HL-60 (cell line): Measurements from ENCODE around the gene BEND5.

Source experiments
- DNase-seq, 2 experiments: peaks; one replicate each; pipeline ENCODE4 v3.0.0-alpha.2; 2010 to 2020; ENCODE audit warnings: low read depth in 1 of 2, low spot score in 1 of 2
- H3K27ac ChIP-seq: fragments of 250-450 bp; sonication (Bioruptor Pico); replicated peaks from 2 replicates; pipeline ENCODE4 v1.5.1; 2020; ENCODE audit warnings: mild to moderate bottlenecking, moderate library complexity
- H3K27me3 ChIP-seq: fragments of 250-450 bp; sonication (Bioruptor Pico); 2 replicates; pipeline ENCODE4 v1.5.1; 2021; ENCODE audit warnings: mild to moderate bottlenecking, moderate library complexity; ENCODE audit not compliant: insufficient read depth, poor library complexity, severe bottlenecking
- H3K4me3 ChIP-seq: replicated peaks from 2 replicates; pipeline ENCODE4 v1.5.1; 2011; ENCODE audit warnings: mild to moderate bottlenecking, control low read depth, low read length; ENCODE audit not compliant: insufficient read depth
- GABPA ChIP-seq: IDR thresholded peaks from 2 replicates; pipeline ENCODE4 v1.6.1; 2012; ENCODE audit warnings: low read depth
- POLR2AphosphoS5 ChIP-seq: IDR thresholded peaks from 2 replicates; pipeline ENCODE4 v1.6.1; 2012; ENCODE audit warnings: low read depth
- SPI1 ChIP-seq: IDR thresholded peaks from 2 replicates; pipeline ENCODE4 v1.6.1; 2012; ENCODE audit warnings: low read depth, mild to moderate bottlenecking, borderline replicate concordance
- long read RNA-seq: library from polyadenylated mRNA; unstranded; transcript quantifications from one replicate; pipeline ENCODE4 v2.0.0, GENCODE V29; 2020
- TF ChIP-seq, protein P1 (sequence below): IDR thresholded peaks from 2 replicates; pipeline ENCODE4 v1.6.1; 2012; ENCODE audit warnings: low read depth; ENCODE audit not compliant: insufficient replicate concordance
- TF ChIP-seq, protein P2 (sequence below): IDR thresholded peaks from one replicate; pipeline ENCODE4 v1.5.1; 2011; ENCODE audit warnings: low read length, control low read depth, inconsistent platforms; ENCODE audit not compliant: insufficient read depth

Gene BEND5, protein sequence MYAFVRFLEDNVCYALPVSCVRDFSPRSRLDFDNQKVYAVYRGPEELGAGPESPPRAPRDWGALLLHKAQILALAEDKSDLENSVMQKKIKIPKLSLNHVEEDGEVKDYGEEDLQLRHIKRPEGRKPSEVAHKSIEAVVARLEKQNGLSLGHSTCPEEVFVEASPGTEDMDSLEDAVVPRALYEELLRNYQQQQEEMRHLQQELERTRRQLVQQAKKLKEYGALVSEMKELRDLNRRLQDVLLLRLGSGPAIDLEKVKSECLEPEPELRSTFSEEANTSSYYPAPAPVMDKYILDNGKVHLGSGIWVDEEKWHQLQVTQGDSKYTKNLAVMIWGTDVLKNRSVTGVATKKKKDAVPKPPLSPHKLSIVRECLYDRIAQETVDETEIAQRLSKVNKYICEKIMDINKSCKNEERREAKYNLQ
- long read RNA-seq: 0 reads

DNA sequence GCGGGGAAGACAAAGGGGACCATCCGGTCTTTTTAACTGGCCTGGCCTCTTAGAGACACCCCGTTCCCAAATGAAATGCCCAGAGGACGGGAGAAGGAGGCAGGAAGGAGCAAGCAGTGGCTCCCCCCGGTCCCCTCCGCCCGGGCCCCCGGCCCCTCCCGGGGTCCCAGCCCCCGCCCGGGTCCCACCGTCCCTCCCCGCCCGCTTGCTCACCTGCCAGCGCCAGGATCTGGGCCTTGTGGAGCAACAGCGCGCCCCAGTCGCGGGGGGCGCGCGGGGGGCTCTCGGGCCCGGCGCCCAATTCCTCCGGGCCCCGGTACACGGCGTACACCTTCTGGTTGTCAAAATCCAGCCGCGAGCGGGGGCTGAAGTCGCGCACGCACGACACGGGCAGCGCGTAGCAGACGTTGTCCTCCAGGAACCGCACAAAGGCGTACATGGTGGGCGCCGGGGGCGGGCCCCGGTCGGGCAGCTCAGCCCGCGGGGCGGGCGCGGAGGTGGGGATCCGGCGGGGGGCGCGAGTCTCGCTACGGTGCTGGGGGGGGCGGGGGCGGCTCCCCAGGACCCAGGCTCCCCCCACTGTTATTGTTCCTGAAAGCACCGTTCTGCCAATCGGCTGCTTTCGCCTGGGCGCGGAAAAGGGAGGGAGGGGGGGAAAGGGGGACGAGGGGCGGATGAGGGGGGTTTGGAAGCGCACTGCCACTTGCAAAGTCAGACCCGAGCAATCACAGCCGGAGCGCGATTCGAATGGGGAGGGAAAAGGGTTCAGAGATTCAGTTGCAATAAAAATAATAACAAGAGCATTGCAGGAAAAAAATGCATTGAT, at the start of gene BEND5:
Gene BEND5 (minus strand): TSS at position 499 of the 826 bp plus-strand sequence. CDS start 60 bp downstream, at position 439.
- H3K4me3 ChIP-seq: peak within 1 kb of the TSS; percentile 48
- no peak for DNase-seq
- no peak for TF ChIP-seq GABPA
- no peak for TF ChIP-seq SPI1
- TF ChIP-seq, protein P1, sequence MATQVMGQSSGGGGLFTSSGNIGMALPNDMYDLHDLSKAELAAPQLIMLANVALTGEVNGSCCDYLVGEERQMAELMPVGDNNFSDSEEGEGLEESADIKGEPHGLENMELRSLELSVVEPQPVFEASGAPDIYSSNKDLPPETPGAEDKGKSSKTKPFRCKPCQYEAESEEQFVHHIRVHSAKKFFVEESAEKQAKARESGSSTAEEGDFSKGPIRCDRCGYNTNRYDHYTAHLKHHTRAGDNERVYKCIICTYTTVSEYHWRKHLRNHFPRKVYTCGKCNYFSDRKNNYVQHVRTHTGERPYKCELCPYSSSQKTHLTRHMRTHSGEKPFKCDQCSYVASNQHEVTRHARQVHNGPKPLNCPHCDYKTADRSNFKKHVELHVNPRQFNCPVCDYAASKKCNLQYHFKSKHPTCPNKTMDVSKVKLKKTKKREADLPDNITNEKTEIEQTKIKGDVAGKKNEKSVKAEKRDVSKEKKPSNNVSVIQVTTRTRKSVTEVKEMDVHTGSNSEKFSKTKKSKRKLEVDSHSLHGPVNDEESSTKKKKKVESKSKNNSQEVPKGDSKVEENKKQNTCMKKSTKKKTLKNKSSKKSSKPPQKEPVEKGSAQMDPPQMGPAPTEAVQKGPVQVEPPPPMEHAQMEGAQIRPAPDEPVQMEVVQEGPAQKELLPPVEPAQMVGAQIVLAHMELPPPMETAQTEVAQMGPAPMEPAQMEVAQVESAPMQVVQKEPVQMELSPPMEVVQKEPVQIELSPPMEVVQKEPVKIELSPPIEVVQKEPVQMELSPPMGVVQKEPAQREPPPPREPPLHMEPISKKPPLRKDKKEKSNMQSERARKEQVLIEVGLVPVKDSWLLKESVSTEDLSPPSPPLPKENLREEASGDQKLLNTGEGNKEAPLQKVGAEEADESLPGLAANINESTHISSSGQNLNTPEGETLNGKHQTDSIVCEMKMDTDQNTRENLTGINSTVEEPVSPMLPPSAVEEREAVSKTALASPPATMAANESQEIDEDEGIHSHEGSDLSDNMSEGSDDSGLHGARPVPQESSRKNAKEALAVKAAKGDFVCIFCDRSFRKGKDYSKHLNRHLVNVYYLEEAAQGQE: no peak
- no peak for TF ChIP-seq POLR2AphosphoS5
- TF ChIP-seq, protein P2, sequence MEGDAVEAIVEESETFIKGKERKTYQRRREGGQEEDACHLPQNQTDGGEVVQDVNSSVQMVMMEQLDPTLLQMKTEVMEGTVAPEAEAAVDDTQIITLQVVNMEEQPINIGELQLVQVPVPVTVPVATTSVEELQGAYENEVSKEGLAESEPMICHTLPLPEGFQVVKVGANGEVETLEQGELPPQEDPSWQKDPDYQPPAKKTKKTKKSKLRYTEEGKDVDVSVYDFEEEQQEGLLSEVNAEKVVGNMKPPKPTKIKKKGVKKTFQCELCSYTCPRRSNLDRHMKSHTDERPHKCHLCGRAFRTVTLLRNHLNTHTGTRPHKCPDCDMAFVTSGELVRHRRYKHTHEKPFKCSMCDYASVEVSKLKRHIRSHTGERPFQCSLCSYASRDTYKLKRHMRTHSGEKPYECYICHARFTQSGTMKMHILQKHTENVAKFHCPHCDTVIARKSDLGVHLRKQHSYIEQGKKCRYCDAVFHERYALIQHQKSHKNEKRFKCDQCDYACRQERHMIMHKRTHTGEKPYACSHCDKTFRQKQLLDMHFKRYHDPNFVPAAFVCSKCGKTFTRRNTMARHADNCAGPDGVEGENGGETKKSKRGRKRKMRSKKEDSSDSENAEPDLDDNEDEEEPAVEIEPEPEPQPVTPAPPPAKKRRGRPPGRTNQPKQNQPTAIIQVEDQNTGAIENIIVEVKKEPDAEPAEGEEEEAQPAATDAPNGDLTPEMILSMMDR: no peak
- H3K27ac ChIP-seq: no peak within 1 kb of the TSS
- peaks cover 27% of the 10 kb centered on the region for H3K27me3 ChIP-seq

GRCh38 chr1:48823168-48823567, 46.5 kb upstream of the BEND5 start:
- TF ChIP-seq POLR2AphosphoS5 (no peak), SPI1 (no peak), GABPA (no peak)
- TF ChIP-seq, protein P1: no peak
- TF ChIP-seq, protein P2: no peak
- H3K27me3 ChIP-seq: peaks cover 2% of the 10 kb centered on the region
- no peak overlapping the region for H3K27ac ChIP-seq
- DNase-seq: no peak
- no peak overlapping the region for H3K4me3 ChIP-seq

DNA sequence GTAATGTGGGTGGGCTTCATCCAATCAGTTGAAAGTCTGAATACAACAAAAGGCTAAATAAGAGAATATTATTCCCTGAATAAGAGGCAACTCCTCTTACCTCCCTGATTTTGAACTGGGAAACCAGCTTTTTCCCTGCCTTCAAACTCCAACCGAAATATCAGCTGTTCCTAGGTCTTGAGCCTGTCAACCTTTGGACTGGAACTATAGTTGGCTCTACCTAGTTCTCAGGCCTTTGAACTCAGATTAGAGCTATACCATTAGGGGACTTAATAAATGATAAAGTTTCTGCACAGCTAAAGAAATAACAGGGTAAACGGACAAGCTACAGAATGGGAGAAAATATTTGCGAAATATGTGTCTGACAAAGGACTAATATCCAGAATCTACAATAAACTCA, 43.8 kb upstream of the BEND5 start:
- Histone ChIP-seq H3K27ac (no peak overlapping the region), H3K4me3 (no peak overlapping the region), H3K27me3 (no peaks in the 10 kb centered on the region)
- no peak for DNase-seq
- no peak for TF ChIP-seq POLR2AphosphoS5
- TF ChIP-seq, protein P2: no peak
- TF ChIP-seq, protein P1: no peak
- no peak for TF ChIP-seq GABPA
- TF ChIP-seq SPI1: no peak
